GF-D8 (cell line): ENCODE results near the gene BSPRY.
"Not testable (repeated sequence)": the region's sequence is repeated elsewhere in the genome, so short reads cannot be mapped to it uniquely, and the experiment has no call there.

Experiments used
- DNase-seq: peaks from one replicate; lab custom pipeline; 2025; lab: John Stamatoyannopoulos, UW

BSPRY gene

GRCh38 chr9:113341712-113342410 is 7.5 kb upstream of the BSPRY start:
- no peak for DNase-seq

- DNase-seq: peak; percentile 66
Observed at GRCh38 chr9:113343732-113344231, 5.6 kb upstream of the BSPRY start.

- DNase-seq: no peak
Observed at GRCh38 chr9:113345190-113345589, 4.2 kb upstream of the BSPRY start.

GRCh38 chr9:113345671-113346070 is 3.7 kb upstream of the BSPRY start:
- DNase-seq: no peak

GRCh38 chr9:113348437-113348836 is 904 bp upstream of the BSPRY start:
- no peak for DNase-seq

- DNase-seq: no peak
Observed at GRCh38 chr9:113349066-113349444, 286 bp upstream of the BSPRY start.

GRCh38 chr9:113350107-113350661 is 843 bp downstream of the BSPRY start:
- no peak for DNase-seq

- peak; percentile 78 for DNase-seq
Observed at GRCh38 chr9:113350937-113351336, 1.6 kb downstream of the BSPRY start.

GRCh38 chr9:113352006-113352405 is 2.7 kb downstream of the BSPRY start:
- no peak for DNase-seq

GRCh38 chr9:113352411-113352810 is 3.1 kb downstream of the BSPRY start:
- DNase-seq: no peak

GRCh38 chr9:113355040-113355596 is 5.8 kb downstream of the BSPRY start:
- no peak for DNase-seq

GRCh38 chr9:113356686-113357292 is 7.4 kb downstream of the BSPRY start:
- DNase-seq: no peak

GRCh38 chr9:113359385-113359784 is 10.0 kb downstream of the BSPRY start:
- DNase-seq: no peak

- no peak for DNase-seq
Observed at GRCh38 chr9:113360242-113360842, 11.0 kb downstream of the BSPRY start.

GRCh38 chr9:113361304-113362018 is 12.1 kb downstream of the BSPRY start:
- DNase-seq: no peak

GRCh38 chr9:113363336-113363735 is 14.0 kb downstream of the BSPRY start:
- DNase-seq: no peak

GRCh38 chr9:113364951-113365350 is 15.6 kb downstream of the BSPRY start:
- no peak for DNase-seq

- not testable (repeated sequence) for DNase-seq
Observed at GRCh38 chr9:113365652-113366051, 16.3 kb downstream of the BSPRY start.

- DNase-seq: no peak
Observed at GRCh38 chr9:113368348-113368981, 19.1 kb downstream of the BSPRY start.

- no peak for DNase-seq
Observed at GRCh38 chr9:113368982-113369854, 19.9 kb downstream of the BSPRY start.

GRCh38 chr9:113369855-113370140 is 20.5 kb downstream of the BSPRY start:
- no peak for DNase-seq
